Measurements from ENCODE around the gene C12orf57. TPM values are rescaled to one million over a fixed set of nuclear protein-coding genes. Genes with fewer than 3 reads are reported as not detected.

Gene C12orf57
- total RNA-seq, 5 donors from 2014 or later (not counting 1 experiment from before 2014, with no cell fraction given): 256 to 466 (median 412) TPM

GRCh38 chr12:6963791-6964413 is 20.1 kb downstream of the C12orf57 start:
- Mint-ChIP-seq H3K4me3 (no peak overlapping the region), H3K27ac (peak overlapping the region; percentile 83 to 87), H3K36me3 (peaks cover 29% of the 10 kb centered on the region), H3K9me3 (no peaks in the 10 kb centered on the region), H3K27me3 (no peaks in the 10 kb centered on the region), H3K4me1 (peaks cover 51 to 65% (median 58%) of the 10 kb centered on the region in 3 donors)
- CTCF ChIA-PET: interaction anchor here (0.6 to 5.6 kb wide), 15 partner anchors 9 to 144 kb away, joined by 3 to 69 read pairs (median 4); partner anchors contain the start of genes C12orf57 (in 2 of the 2), PTPN6 (in 2 of the 2), RNU7-1 (in 2 of the 2) and SPSB2 (in 1 of the 2)
- H3K27me3 ChIP-seq (replicated peaks in 1 of 2; ENCODE audit: control insufficient read depth in 2 of 2, extremely low read depth in 1 of 2, insufficient read depth in 2 of 2, low read length in 1 of 2): no peaks in the 10 kb centered on the region
- H3K9me3 ChIP-seq: no peaks in the 10 kb centered on the region
- ATAC-seq (replicated peaks in 1 of 4): no peak
- H3K4me1 ChIP-seq (ENCODE audit: control insufficient read depth in 1 of 2, extremely low read depth in 1 of 2, insufficient read depth in 2 of 2, low read length in 2 of 2): peaks cover 33 to 72% of the 10 kb centered on the region in 2 experiments
- DNase-seq: peak in 1 of 35 experiments; percentile 5
- H3K36me3 ChIP-seq (ENCODE audit: control insufficient read depth in 2 of 2, extremely low read depth in 1 of 2, insufficient read depth in 1 of 2, low read length in 1 of 2): peaks cover 3 to 56% of the 10 kb centered on the region in 2 donors
- 78% methylated on average over 5 of the region's 17 CpGs for WGBS (ENCODE audit: insufficient coverage)
- POLR2A ChIA-PET: interaction anchor here (0.6 to 1.9 kb wide), 3 partner anchors 20 to 375 kb away, joined by 3 to 18 read pairs (median 3); partner anchors contain the start of genes C12orf57 (in 1 of the 2), RNU7-1 (in 1 of the 2) and SPSB2 (in 1 of the 2)
- H3K27ac ChIP-seq (ENCODE audit: low read length): peak overlapping the region; percentile 69
- no peak overlapping the region for H3K4me3 ChIP-seq (ENCODE audit: control insufficient read depth in 1 of 2, extremely low read depth in 1 of 2, low read length in 1 of 2)

- DNase-seq (no peak), ATAC-seq (replicated peaks in 1 of 4) (no peak)
- Histone ChIP-seq H3K36me3 (ENCODE audit: control insufficient read depth in 2 of 2, extremely low read depth in 1 of 2, insufficient read depth in 1 of 2, low read length in 1 of 2) (peaks cover 3 to 57% of the 10 kb centered on the region in 2 donors), H3K4me1 (ENCODE audit: control insufficient read depth in 1 of 2, extremely low read depth in 1 of 2, insufficient read depth in 2 of 2, low read length in 2 of 2) (peaks cover 35 to 72% of the 10 kb centered on the region in 2 experiments), H3K4me3 (ENCODE audit: control insufficient read depth in 1 of 2, extremely low read depth in 1 of 2, low read length in 1 of 2) (no peak overlapping the region), H3K27ac (ENCODE audit: low read length) (peak overlapping the region; percentile 69), H3K9me3 (no peaks in the 10 kb centered on the region), H3K27me3 (replicated peaks in 1 of 2; ENCODE audit: control insufficient read depth in 2 of 2, extremely low read depth in 1 of 2, insufficient read depth in 2 of 2, low read length in 1 of 2) (no peaks in the 10 kb centered on the region)
- no peaks in the 10 kb centered on the region for H3K9me3 Mint-ChIP-seq
- H3K27me3 Mint-ChIP-seq: no peaks in the 10 kb centered on the region
- H3K36me3 Mint-ChIP-seq: peaks cover 28% of the 10 kb centered on the region
- peaks cover 50 to 64% (median 58%) of the 10 kb centered on the region in 3 donors for H3K4me1 Mint-ChIP-seq
- no peak overlapping the region for H3K4me3 Mint-ChIP-seq
- H3K27ac Mint-ChIP-seq: peak overlapping the region; percentile 83 to 87
- 64% methylated on average over 6 of the region's 8 CpGs for WGBS (ENCODE audit: insufficient coverage)
- CTCF ChIA-PET: interaction anchor here (0.6 to 5.6 kb wide), 20 partner anchors 9 to 143 kb away, joined by 3 to 69 read pairs (median 4); partner anchors contain the start of genes C12orf57 (in 2 of the 2), PTPN6 (in 2 of the 2), RNU7-1 (in 2 of the 2) and LPCAT3 (in 1 of the 2)
- POLR2A ChIA-PET: interaction anchor here (0.9 to 1.9 kb wide), 4 partner anchors 9 to 92 kb away, joined by 3 to 18 read pairs (median 4); partner anchors contain the start of genes C12orf57 (in 2 of the 2), RNU7-1 (in 2 of the 2) and SPSB2 (in 1 of the 2)
Observed at GRCh38 chr12:6964605-6965025, 20.8 kb downstream of the C12orf57 start.

DNA sequence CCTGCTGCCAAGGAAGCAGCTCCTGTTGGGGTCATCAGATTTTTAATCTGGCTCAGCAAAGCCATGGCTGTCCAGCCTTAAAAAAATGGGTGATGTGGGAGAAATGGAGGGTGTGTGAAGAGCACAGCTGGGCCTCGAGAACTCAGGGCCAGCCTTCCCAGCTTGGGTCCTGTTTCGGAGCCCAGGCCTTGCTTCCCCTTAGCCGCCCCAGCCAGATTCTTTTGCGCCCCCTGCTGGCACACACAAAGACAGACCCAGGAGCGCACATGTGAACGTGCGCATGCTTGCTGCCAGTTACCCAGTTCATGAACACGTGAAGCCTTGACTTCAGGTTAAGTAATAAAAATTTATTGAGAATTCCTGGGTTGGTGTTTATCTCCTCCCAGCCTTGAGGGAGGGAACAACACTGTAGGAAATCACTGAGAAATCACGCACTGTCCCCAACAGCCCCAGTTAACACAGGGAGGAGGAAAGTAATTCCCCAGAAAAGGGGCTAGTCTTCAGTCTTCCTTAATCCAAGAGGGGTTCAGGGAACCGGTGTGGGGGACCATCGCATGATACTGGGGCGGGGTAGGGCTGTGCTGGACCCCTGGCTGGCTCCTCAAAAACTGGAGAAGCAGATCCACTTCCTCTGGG is 21.3 kb downstream of the C12orf57 start:
- H3K27ac Mint-ChIP-seq: peak overlapping the region; percentile 83 to 87
- Histone ChIP-seq H3K4me3 (ENCODE audit: control insufficient read depth in 1 of 2, extremely low read depth in 1 of 2, low read length in 1 of 2) (no peak overlapping the region), H3K27ac (ENCODE audit: low read length) (peak overlapping the region; percentile 69), H3K4me1 (ENCODE audit: control insufficient read depth in 1 of 2, extremely low read depth in 1 of 2, insufficient read depth in 2 of 2, low read length in 2 of 2) (peaks cover 30 to 72% of the 10 kb centered on the region in 2 experiments), H3K36me3 (ENCODE audit: control insufficient read depth in 2 of 2, extremely low read depth in 1 of 2, insufficient read depth in 1 of 2, low read length in 1 of 2) (peaks cover 3 to 55% of the 10 kb centered on the region in 2 donors), H3K9me3 (no peaks in the 10 kb centered on the region), H3K27me3 (replicated peaks in 1 of 2; ENCODE audit: control insufficient read depth in 2 of 2, extremely low read depth in 1 of 2, insufficient read depth in 2 of 2, low read length in 1 of 2) (no peaks in the 10 kb centered on the region)
- no peak overlapping the region for H3K4me3 Mint-ChIP-seq
- H3K36me3 Mint-ChIP-seq: peaks cover 28% of the 10 kb centered on the region
- POLR2A ChIA-PET: interaction anchor here (0.9 to 1.9 kb wide), 3 partner anchors 10 to 21 kb away, joined by 3 to 18 read pairs (median 4); partner anchors contain the start of genes C12orf57 (in 2 of the 2) and RNU7-1 (in 2 of the 2)
- H3K9me3 Mint-ChIP-seq: no peaks in the 10 kb centered on the region
- WGBS (ENCODE audit: insufficient coverage): 6% methylated on average over 3 of the region's 12 CpGs
- DNase-seq (peak; percentile 73 to 95 (median 84)), ATAC-seq (replicated peaks in 1 of 4) (peak; percentile 43 to 52 (median 49))
- no peaks in the 10 kb centered on the region for H3K27me3 Mint-ChIP-seq
- H3K4me1 Mint-ChIP-seq: peaks cover 44 to 62% (median 55%) of the 10 kb centered on the region in 3 donors
- CTCF ChIA-PET: interaction anchor here (0.6 to 5.6 kb wide), 17 partner anchors 10 to 113 kb away, joined by 3 to 69 read pairs (median 4); partner anchors contain the start of genes C12orf57 (in 2 of the 2), PTPN6 (in 2 of the 2), RNU7-1 (in 2 of the 2) and LPCAT3 (in 1 of the 2)

DNA sequence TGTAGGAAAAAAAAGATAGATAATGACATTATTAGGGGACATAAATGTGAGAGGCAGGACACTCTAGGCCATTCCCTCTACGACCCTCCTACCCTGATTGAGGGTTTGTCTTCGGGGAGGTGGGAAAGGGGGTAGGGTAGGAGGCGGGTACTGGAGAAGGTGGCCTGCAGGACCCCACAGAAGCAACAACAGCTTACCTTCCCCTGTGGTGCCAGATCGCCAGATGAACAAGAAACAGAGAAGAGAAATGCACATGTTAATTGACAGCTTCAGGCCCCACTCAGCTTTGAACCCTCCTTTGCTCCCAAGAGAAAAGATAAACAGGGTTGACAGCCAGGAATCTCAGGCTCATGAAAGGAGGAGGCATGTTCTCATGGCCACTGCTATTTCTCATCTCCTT is 21.9 kb downstream of the C12orf57 start:
- Mint-ChIP-seq H3K4me1 (peaks cover 42 to 60% (median 53%) of the 10 kb centered on the region in 3 donors), H3K4me3 (no peak overlapping the region), H3K27me3 (no peaks in the 10 kb centered on the region), H3K36me3 (peaks cover 28% of the 10 kb centered on the region), H3K27ac (peak overlapping the region in 1 of 2 donors; percentile 87), H3K9me3 (no peaks in the 10 kb centered on the region)
- no peak for DNase-seq
- WGBS (ENCODE audit: insufficient coverage): 40% methylated on average over 1 of the region's 4 CpGs
- Histone ChIP-seq H3K27me3 (replicated peaks in 1 of 2; ENCODE audit: control insufficient read depth in 2 of 2, extremely low read depth in 1 of 2, insufficient read depth in 2 of 2, low read length in 1 of 2) (no peaks in the 10 kb centered on the region), H3K27ac (ENCODE audit: low read length) (peak overlapping the region; percentile 69), H3K36me3 (ENCODE audit: control insufficient read depth in 2 of 2, extremely low read depth in 1 of 2, insufficient read depth in 1 of 2, low read length in 1 of 2) (peaks cover 3 to 49% of the 10 kb centered on the region in 2 donors), H3K9me3 (no peaks in the 10 kb centered on the region), H3K4me1 (ENCODE audit: control insufficient read depth in 1 of 2, extremely low read depth in 1 of 2, insufficient read depth in 2 of 2, low read length in 2 of 2) (peaks cover 24 to 70% of the 10 kb centered on the region in 2 experiments), H3K4me3 (ENCODE audit: control insufficient read depth in 1 of 2, extremely low read depth in 1 of 2, low read length in 1 of 2) (no peak overlapping the region)
- no peak for ATAC-seq (replicated peaks in 1 of 4)
- POLR2A ChIA-PET: interaction anchor here in 1 of 2 donors (1.0 kb wide), 1 partner anchor 22 kb away, joined by 6 read pairs; the partner anchor contains the start of genes C12orf57 and RNU7-1
- CTCF ChIA-PET: interaction anchor here (0.9 to 3.2 kb wide), 7 partner anchors 13 to 93 kb away, joined by 3 to 11 read pairs (median 7); partner anchors contain the start of genes C12orf57 (in 1 of the 2), RNU7-1 (in 1 of the 2) and SPSB2 (in 1 of the 2)

DNA sequence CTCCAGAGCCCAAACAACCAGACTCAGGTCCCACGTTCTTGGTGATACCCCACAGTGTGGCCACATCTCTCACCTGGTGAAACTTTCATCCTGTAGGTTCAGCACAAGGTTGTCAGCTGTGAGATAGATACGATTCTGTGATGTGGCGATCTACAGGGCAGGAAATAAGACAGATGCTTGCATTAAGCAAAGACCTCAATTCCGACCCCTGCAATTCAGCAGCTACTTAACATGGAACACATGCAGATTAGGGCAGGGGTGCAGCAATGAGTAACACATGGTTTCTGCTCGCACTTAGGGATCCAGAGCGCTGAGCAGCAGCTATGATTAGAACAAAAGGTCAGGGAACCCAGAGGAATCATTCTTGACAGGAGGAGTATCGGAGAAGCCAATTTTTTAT is 22.5 kb downstream of the C12orf57 start:
- ChIA-PET CTCF (interaction anchor here (0.6 to 3.2 kb wide), 8 partner anchors 17 to 94 kb away, joined by 3 to 11 read pairs (median 5); partner anchors contain the start of genes C12orf57 (in 2 of the 2), RNU7-1 (in 2 of the 2) and SPSB2 (in 1 of the 2)), POLR2A (interaction anchor here (0.8 to 1.0 kb wide), 3 partner anchors 12 to 23 kb away, joined by 3 to 6 read pairs (median 3); partner anchors contain the start of genes C12orf57 (in 1 of the 2) and RNU7-1 (in 1 of the 2))
- DNase-seq (peak in 1 of 35 experiments; percentile 1), ATAC-seq (replicated peaks in 1 of 4) (no peak)
- Histone ChIP-seq H3K27me3 (replicated peaks in 1 of 2; ENCODE audit: control insufficient read depth in 2 of 2, extremely low read depth in 1 of 2, insufficient read depth in 2 of 2, low read length in 1 of 2) (no peaks in the 10 kb centered on the region), H3K4me1 (ENCODE audit: control insufficient read depth in 1 of 2, extremely low read depth in 1 of 2, insufficient read depth in 2 of 2, low read length in 2 of 2) (peaks cover 18 to 66% of the 10 kb centered on the region in 2 experiments), H3K4me3 (ENCODE audit: control insufficient read depth in 1 of 2, extremely low read depth in 1 of 2, low read length in 1 of 2) (no peak overlapping the region), H3K36me3 (ENCODE audit: control insufficient read depth in 2 of 2, extremely low read depth in 1 of 2, insufficient read depth in 1 of 2, low read length in 1 of 2) (peaks cover 3 to 43% of the 10 kb centered on the region in 2 donors), H3K27ac (ENCODE audit: low read length) (no peak overlapping the region), H3K9me3 (no peaks in the 10 kb centered on the region)
- Mint-ChIP-seq H3K4me3 (no peak overlapping the region), H3K36me3 (peaks cover 28% of the 10 kb centered on the region), H3K27me3 (no peaks in the 10 kb centered on the region), H3K27ac (peak overlapping the region; percentile 53 to 56), H3K9me3 (no peaks in the 10 kb centered on the region), H3K4me1 (peaks cover 39 to 58% (median 51%) of the 10 kb centered on the region in 3 donors)
- WGBS (ENCODE audit: insufficient coverage): 82% methylated on average over 6 of the region's 7 CpGs

Measured in T-cell (primary cell).